Kasumi-1 (cell line): ENCODE results near the gene IL1R2.
"Not testable (repeated sequence)": the region's sequence is repeated elsewhere in the genome, so short reads cannot be mapped to it uniquely, and the experiment has no call there.

ENCODE experiments used
- DNase-seq, 2 experiments: peaks; one replicate each; lab custom pipeline; 2025; lab: John Stamatoyannopoulos, UW

IL1R2 gene

DNA sequence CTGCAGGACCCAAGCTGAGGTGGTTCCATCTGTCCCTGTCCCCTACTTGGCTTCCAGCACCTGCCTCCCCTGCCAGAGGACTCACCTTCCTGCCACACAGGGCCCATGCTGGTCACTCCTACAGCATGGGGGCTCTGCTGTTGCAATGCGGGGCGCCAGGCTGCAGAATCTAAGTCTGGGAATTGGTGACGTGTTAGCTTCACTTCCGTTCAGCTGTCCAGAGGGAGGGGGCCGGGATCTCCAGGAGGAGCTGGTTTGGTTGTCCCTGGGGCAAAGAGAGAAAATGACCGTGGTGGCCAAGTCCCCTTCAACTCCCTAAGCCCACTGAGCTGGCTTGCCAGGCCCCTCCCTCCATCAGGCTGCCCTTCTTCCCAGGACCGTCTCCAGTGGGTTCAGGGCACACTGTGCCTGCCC is 69.5 kb downstream of the IL1R2 start:
- no peak for DNase-seq

DNA sequence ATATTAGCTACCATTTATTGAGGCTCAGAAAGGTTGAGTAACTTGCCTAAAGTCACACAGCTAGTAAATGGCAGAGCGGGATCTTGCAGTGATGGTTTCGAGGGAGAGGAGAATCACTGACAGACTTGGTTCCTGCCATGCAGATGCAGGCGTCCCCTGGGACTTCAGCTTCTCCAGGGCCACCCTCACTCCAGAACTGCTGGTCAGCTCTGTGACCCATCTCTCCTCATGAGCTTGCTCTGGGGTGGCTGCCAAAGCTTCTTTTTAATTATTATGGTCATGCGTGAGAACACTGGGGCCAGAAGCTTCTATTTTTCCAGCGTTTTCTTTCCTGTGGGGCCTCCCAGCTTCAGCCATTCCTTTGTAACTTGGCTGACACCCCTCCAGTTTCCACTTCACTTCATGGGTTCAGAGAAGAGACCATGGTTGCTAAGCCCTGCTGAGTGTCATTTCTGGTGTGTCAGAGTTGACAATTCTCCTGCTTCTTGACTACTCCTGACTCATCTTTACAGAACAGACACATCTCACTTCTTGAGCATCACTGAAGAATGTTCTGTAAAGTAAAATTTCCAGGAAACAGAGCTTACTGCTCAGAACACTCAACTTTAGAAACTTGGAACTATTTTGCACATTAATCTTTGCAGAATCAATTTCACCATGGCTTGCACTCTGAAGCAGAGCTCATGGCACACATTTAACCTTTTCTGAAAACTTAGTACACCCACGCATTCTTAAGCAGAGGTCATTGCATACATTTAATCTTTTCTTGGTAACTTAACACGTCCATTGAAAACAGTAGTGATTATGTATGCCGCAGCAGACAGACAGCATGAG is 70.4 kb downstream of the IL1R2 start:
- no peak for DNase-seq

DNA sequence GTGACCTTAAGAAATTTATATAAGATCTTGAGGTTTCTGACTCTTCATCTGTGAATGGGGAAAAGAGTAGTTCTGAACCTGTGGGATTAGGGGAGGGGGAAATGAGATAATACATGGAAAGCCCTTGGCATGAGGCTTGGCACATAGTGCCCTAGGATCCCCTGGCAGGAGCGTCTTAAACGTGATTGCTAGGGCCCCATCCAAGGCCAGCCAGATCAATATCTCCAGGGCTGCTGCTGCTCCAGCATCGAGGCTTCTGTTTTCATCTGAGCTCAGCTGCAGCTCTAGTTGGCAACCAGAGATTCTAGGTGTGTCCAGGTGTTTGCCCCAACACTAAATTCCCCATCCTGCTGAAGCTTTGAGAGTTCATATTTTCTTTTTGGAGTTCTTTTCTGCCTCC is 71.0 kb downstream of the IL1R2 start:
- DNase-seq, result no peak

DNA sequence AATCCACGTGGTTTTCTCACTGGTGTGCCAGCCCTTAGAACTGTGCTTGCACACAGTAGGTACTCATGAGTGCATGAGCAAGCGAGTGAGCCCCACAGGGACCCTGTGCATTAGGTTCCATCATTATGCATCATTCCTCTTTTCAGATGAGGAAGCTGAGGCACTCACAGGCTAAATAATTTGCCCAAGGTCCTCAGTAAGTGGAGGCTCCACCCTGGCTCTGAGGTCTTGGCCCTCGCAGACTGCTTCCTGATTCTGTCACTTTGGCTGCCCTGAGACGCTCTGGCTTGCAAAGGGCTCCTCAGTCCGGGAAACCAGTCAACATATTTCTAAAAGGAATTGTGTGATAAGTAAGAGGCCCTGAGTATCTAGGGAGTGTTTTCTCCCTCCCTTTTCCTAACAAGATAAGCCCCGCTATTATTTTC is 71.7 kb downstream of the IL1R2 start:
- peak; percentile 69 to 74 for DNase-seq

DNA sequence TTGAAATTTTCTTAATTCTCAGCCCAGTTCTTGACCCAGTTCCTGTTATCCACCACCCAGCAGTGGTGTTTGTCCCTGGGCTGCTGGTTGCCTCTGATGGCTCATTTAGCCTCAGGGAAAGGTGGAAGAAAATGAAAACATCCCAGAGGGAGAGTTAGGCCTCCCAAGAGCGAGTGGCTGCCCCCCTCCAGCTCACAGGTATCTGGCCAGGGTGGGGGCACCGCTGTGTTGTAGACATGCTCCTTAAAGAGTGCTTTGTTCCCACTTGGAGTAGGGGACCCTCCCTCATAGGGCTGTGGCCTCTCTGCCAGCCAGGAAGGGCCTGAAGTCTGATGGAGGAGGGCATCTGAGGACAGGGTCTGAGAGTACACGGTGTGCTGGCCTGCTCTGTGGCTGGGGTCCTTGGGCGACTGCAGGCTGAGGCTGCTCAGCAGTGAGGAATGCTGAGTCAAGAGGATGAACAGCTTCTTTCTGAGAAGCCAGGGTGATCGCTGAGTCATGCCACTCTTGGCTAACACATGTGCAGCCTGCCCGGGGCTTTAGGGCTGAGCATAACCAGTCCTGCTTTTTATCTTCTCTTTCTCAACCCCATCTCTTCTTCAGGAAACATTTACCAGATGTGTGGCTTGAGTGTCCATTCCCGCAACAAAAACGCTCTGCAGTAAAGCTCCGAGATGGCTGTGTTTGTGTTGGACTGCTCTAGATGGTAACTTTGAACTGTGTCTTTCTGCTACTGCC is 72.3 kb downstream of the IL1R2 start:
- peak; percentile 74 to 75 for DNase-seq

DNA sequence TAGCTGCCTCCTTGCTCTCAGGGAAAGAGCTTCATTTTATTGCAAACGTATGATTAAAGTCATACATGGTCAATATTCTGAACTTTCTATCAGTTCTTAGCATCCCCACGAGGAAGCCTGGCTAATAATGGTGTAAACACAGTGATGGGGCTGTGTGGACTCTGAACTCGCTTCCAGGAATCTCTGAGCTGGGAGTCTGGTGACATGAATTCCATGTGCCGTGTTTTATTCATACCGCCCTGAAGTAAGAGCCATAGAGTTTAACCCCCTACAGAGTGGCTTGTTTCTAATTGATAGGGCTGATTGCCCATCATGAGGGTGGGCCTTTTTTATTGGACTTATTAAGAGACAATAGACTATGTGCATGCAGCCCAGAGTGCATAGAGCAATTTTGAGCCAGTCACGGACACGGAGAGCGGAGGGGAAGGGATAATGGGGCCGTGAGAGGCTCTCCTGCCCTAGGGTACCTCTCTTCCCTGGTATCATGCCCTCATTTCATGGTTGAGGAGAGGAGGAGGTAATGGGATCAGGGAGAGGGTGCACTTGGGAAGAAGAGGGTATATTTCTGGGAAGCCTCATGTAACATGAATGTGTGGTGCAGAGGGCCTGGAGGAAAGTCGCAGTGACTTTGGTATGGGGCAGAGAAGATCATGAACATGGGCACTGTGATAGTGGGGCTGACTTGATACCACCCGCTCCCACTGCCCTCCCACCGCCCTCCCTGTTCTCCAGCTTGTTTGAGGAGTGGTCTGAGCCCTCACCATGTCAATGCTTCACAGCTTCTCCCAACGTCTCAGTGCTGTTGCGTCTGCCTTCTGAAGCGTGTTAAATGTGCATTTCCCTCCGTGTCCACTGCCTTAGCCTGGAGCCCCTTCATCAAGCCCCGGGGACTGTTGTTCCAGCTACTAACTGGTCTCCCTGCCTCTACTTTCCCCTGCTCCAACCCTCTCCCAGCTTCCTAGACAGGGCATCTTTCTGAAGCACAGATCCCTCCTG is 73.2 kb downstream of the IL1R2 start:
- no peak for DNase-seq

DNA sequence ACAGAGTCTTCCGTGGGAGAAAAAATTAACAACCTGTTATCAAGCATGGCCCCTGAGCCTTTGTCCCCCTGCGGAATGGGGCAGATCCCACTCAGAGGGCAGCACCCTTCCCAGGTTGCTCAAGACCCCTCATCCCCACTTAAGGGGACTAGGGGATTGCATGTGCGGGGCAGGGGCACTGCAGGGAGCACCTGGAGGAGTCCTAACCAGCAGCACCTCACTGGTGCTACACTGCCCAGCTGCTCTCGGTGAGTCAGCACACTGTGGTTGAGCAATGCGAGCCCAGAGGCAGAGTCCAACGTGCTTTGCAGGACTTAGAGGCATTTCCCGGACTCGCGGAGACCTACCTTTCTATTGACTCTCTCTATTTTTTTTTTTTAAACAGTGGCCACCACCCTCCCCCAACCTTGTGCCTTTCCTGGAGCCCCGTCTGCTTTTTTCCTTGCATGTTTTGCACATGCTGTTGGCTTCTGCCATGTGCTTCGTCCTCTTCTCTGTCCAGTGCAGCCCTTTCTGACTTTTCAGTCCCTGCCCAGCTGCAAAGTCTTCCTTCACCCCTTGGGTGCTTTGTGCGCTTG is 74.0 kb downstream of the IL1R2 start:
- no peak for DNase-seq

DNA sequence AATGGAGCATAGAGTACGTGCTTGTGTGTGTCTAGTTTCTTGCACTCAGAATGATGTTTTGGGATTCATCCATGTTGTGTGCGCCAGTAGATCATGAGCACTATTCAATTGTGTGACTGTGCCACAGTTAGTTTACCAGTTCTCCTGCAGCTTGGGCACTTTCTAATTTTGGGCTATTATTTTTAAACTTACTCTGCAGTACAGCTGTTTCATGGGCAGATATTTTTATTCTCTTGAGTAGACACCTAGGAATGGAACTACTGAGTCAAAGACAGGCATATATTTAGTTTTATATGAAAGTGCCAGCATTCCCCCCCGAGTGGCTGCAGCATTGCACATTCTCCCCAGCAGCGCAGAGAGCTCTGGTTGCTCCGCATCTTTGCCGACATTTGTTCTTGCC is 74.8 kb downstream of the IL1R2 start:
- no peak for DNase-seq

DNA sequence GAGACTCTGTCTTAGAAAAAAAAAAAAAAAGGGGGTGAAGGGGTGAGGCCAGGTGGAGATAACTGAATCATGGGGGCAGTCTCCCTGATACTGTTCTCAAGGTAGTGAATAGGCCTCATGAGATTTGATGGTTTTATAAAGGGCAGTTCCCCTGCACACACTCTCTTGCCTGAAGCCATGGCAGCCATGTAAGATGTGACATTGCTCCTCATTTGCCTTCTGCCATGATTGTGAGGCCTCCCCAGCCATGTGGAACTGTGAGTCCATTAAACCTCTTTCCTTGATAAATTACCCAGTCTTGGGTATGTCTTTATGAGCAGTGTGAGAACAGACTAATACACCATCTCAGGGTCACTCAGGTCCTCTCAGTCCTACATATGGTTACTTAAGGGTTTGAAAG is 76.4 kb downstream of the IL1R2 start:
- not testable (repeated sequence) for DNase-seq

DNA sequence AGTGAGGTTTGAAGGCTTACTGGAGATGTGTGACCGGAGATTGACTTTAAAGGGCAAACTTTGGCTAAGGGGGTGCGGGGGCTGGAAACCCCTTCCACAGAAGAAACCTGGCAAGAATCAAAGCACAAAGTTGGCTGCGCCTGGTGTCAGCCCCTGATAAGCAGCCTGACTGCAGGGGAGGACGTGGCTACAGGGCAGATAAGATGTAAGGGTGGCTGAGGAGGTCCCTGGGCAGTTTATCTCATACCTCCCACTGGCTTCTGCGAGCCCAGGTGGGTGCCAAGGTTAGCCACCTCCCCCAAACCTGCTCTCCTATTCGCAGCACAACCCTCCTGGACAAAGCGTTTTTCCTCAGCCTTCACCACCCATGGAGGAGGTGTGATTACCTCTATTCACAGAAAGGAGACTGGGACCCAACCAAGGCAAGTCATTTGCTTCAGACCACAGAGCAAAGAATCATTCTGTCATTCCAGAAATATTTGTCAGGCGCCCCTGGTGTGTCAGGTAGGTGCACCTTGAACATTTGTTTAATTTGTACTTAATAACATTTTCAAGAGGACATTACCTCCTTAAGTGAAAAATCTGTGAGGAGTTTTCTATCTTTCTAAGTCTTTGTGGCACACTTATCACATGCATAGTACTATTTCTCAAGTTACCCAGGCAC is 77.7 kb downstream of the IL1R2 start:
- DNase-seq, result no peak

DNA sequence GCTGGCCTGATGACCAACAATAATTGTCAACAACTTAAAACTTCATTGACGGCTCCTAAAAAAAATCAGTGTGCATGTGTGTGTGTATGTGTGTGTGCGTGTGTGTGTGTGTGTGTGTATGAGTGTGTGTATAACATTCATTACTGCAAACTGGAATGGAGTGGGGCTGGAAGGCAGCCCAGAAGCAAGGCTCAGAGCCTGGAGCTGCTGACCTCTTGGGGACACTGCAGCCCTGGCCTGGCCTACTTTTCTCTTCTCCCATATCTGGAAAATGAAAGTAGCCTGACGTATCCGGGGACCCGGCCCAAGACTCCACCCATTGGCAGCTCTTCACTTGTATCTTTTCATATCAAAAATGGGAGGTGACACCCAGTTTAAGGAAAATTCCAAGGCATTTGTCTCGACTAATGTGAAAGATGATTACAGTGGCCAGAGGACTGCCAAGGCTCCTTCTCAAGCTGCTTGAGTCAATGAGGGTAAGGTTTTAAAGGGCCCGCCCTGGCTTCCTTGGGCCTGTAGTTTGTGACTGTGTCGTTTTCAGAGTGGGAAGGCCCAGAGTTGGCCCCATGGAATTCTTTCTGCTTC is 78.4 kb downstream of the IL1R2 start:
- DNase-seq, result no peak

DNA sequence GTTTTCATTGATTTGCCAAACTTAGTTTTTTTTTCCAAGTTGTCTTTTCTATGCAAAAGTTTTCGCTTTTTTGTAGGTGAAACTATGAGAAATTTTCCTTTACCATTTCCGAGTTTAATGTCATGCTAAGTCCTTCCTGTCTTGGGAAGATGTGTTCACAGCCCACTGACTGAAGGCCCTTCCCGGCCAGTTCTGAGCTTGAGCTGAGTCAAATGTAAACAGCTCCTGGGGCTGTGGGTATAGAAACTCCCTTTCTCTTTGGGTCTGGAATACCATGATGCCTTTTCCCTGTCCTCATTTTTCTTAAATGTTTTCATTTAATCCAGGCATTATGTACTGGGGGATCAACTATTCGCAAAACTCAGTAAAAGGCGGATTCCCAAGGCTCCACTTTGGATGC is 81.0 kb downstream of the IL1R2 start:
- no peak for DNase-seq

DNA sequence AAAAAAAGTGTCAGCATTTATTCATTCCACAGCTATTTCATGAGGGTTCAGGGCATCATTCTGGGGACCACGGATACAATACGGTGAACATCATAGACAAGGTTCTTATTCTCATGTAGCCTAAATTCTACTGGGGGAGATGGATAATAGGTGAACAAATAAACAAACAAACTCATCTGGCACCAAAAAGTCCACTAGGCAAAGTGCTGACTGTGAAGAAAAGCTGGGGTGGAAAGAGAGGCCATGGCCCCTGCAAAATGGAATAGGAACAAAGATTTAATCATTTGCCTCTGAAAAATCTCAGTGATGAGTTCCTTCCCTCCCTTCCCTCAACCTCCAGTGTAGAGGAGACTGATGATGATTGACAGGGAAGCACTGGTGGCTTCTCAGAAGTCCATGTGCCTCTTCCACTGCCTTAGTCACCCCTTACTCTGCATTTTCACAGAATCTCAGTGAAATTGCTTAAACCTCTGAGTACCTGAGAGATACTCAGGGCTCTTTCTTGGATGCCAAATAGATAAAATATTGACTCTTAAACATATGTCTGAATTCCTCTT is 81.5 kb downstream of the IL1R2 start:
- no peak for DNase-seq

DNA sequence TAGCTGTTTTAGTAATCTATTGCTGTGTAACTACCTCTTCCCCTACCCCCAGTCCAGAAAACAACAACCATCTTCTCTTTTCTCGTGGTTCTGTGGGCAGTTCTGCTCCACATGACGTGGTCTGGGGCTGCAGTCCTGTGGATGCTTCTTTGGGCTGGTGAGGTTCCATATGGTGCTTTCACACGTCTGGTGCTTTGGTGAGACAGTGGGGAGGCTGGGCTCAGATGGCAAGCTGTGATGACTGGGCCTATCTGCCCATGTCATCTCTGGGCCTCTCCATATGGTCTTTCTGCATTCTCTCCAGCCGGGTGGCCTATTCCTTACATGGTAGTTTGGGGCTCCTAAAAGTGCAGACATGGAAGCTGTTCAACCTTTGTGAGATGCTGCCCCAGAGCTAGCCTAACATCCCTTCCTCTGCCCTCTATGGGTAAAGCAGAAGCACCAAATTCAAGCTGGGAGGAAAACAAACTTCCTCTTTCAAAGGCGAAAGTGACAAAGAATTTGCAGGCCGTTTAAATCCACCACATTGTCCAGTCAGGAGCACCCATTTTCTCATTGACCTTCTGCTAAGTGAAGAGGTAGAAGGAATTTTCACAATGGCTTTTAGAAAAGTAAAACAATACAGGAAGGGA is 82.5 kb downstream of the IL1R2 start:
- DNase-seq, result peak; percentile 74 to 79

DNA sequence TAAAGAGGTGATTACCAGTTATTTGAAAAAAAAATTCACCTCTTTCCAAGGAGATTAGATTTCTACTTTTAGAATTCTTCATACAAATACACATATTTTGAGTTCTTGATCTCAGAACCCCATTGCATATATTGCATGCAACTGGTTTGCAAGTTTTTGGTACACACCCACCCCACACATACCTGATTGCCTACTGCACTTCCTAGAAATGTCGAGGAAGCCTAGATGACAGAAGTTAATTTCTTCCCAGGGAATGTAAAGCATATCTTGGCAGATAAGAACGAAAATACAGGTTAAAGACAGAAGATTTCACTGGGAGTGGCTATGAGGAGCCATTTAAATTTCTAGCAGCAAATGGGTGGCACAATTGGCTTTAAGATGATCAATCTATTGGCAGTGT is 83.7 kb downstream of the IL1R2 start:
- DNase-seq, result no peak

DNA sequence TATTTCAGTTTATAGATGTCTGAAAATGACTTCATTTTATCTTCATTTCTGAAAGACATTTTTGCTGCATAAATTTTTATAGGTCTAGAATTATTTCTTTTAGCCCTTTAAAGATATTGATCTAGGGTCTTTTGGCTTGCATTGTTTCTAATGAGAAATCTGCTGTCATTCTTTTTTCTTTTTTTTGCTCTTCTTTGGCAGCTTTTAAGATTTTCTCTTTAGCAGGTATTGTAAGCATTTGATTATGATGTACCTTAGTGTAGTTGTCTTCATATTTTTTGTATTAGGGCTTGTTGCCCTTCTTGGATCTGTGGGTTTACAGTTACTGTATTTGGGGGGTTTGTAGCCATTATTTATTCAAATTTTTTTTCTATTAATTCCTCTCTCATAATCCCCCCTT is 84.8 kb downstream of the IL1R2 start:
- DNase-seq, result no peak
